ENCODE results near the gene GALNTL6.
"Not testable (repeated sequence)": the region's sequence is repeated elsewhere in the genome, so short reads cannot be mapped to it uniquely, and the experiment has no call there.

GALNTL6 gene

GRCh38 chr4:173017802-173018201 lies 1204.6 kb downstream of the GALNTL6 start:
- no peak overlapping the region for H3K9ac ChIP-seq (ENCODE audit: low read depth, low read length, poor library complexity, severe bottlenecking)
- no peaks in the 10 kb centered on the region for H3F3A ChIP-seq (ENCODE audit: low read depth)
- no peak overlapping the region for H3K4me2 ChIP-seq (ENCODE audit: low read depth, low read length, poor library complexity, severe bottlenecking)
- no peak overlapping the region for H2AFZ ChIP-seq (ENCODE audit: low read length)
- H4K20me1 ChIP-seq (ENCODE audit: insufficient read depth, low read length, poor library complexity, severe bottlenecking): no peaks in the 10 kb centered on the region
- no peaks in the 10 kb centered on the region for H3K9me3 ChIP-seq (ENCODE audit: insufficient read depth, low read depth, low read length)
- no peaks in the 10 kb centered on the region for H3K36me3 ChIP-seq (ENCODE audit: insufficient read depth, low read length)
- H3K4me3 ChIP-seq (ENCODE audit: low read length, poor library complexity, severe bottlenecking): no peak overlapping the region
- H3K4me1 ChIP-seq (ENCODE audit: insufficient read depth, low read length, poor library complexity, severe bottlenecking): peaks cover 11% of the 10 kb centered on the region
- H3K27me3 ChIP-seq (ENCODE audit: insufficient read depth, low read length, poor library complexity, severe bottlenecking): no peaks in the 10 kb centered on the region
- TF ChIP-seq, protein P1, sequence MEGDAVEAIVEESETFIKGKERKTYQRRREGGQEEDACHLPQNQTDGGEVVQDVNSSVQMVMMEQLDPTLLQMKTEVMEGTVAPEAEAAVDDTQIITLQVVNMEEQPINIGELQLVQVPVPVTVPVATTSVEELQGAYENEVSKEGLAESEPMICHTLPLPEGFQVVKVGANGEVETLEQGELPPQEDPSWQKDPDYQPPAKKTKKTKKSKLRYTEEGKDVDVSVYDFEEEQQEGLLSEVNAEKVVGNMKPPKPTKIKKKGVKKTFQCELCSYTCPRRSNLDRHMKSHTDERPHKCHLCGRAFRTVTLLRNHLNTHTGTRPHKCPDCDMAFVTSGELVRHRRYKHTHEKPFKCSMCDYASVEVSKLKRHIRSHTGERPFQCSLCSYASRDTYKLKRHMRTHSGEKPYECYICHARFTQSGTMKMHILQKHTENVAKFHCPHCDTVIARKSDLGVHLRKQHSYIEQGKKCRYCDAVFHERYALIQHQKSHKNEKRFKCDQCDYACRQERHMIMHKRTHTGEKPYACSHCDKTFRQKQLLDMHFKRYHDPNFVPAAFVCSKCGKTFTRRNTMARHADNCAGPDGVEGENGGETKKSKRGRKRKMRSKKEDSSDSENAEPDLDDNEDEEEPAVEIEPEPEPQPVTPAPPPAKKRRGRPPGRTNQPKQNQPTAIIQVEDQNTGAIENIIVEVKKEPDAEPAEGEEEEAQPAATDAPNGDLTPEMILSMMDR (conservative IDR thresholded peaks at IDR 0.05; ENCODE audit: low read length): no peak
- TF ChIP-seq EZH2phosphoT487 (IDR thresholded peaks at IDR 0.05; ENCODE audit: borderline replicate concordance): no peak
- no peaks in the 10 kb centered on the region for H3K79me2 ChIP-seq (ENCODE audit: insufficient read depth, low read length)
- no peaks in the 10 kb centered on the region for H3K9me2 ChIP-seq (replicated peaks; ENCODE audit: low read depth, low read length)

DNA sequence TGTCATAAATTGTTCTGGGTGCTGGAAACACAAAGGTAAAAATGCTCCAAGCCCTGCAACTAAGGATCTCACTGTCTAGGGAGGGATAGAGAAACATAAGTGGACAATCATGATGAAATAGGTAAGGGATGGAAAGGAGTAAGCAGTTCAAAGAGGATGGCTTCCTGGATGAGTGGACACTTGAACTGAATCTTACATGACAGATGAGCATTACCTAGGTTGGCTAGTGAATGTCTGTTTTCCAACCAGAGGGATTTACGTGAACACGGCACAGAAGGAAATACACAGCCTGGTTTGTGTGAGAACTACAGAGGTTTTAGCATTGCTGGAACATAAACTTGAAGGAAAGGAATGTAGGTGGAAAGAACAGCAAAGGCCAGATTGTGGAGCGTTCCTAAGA lies 1205.2 kb downstream of the GALNTL6 start:
- Histone ChIP-seq H3K79me2 (ENCODE audit: insufficient read depth, low read length) (no peaks in the 10 kb centered on the region), H2AFZ (ENCODE audit: low read length) (no peak overlapping the region), H3K36me3 (ENCODE audit: insufficient read depth, low read length) (no peaks in the 10 kb centered on the region), H3K9ac (ENCODE audit: low read depth, low read length, poor library complexity, severe bottlenecking) (no peak overlapping the region), H3F3A (ENCODE audit: low read depth) (no peaks in the 10 kb centered on the region), H3K27me3 (ENCODE audit: insufficient read depth, low read length, poor library complexity, severe bottlenecking) (no peaks in the 10 kb centered on the region), H3K4me3 (ENCODE audit: low read length, poor library complexity, severe bottlenecking) (no peak overlapping the region), H3K9me2 (replicated peaks; ENCODE audit: low read depth, low read length) (no peaks in the 10 kb centered on the region), H3K9me3 (ENCODE audit: insufficient read depth, low read depth, low read length) (no peaks in the 10 kb centered on the region), H3K4me1 (ENCODE audit: insufficient read depth, low read length, poor library complexity, severe bottlenecking) (peaks cover 7% of the 10 kb centered on the region), H4K20me1 (ENCODE audit: insufficient read depth, low read length, poor library complexity, severe bottlenecking) (no peaks in the 10 kb centered on the region), H3K4me2 (ENCODE audit: low read depth, low read length, poor library complexity, severe bottlenecking) (no peak overlapping the region)
- no peak for TF ChIP-seq EZH2phosphoT487 (IDR thresholded peaks at IDR 0.05; ENCODE audit: borderline replicate concordance)
- TF ChIP-seq, protein P1 (conservative IDR thresholded peaks at IDR 0.05; ENCODE audit: low read length): no peak

GRCh38 chr4:173019664-173020063 lies 1206.5 kb downstream of the GALNTL6 start:
- no peaks in the 10 kb centered on the region for H3F3A ChIP-seq (ENCODE audit: low read depth)
- TF ChIP-seq EZH2phosphoT487 (IDR thresholded peaks at IDR 0.05; ENCODE audit: borderline replicate concordance): no peak
- TF ChIP-seq, protein P1 (conservative IDR thresholded peaks at IDR 0.05; ENCODE audit: low read length): no peak

GRCh38 chr4:173021746-173022573 lies 1208.8 kb downstream of the GALNTL6 start:
- H4K20me1 ChIP-seq (ENCODE audit: insufficient read depth, low read length, poor library complexity, severe bottlenecking); H3K36me3 ChIP-seq (ENCODE audit: insufficient read depth, low read length); H2AFZ ChIP-seq (ENCODE audit: low read length); H3K9me3 ChIP-seq (ENCODE audit: insufficient read depth, low read depth, low read length); H3K27me3 ChIP-seq (ENCODE audit: insufficient read depth, low read length, poor library complexity, severe bottlenecking); H3F3A ChIP-seq (ENCODE audit: low read depth); H3K9ac ChIP-seq (ENCODE audit: low read depth, low read length, poor library complexity, severe bottlenecking); H3K4me1 ChIP-seq (ENCODE audit: insufficient read depth, low read length, poor library complexity, severe bottlenecking); H3K9me2 ChIP-seq (replicated peaks; ENCODE audit: low read depth, low read length); H3K4me3 ChIP-seq (ENCODE audit: low read length, poor library complexity, severe bottlenecking); H3K79me2 ChIP-seq (ENCODE audit: insufficient read depth, low read length); H3K4me2 ChIP-seq (ENCODE audit: low read depth, low read length, poor library complexity, severe bottlenecking): not testable (repeated sequence)

More at GRCh38 chr4:173019664-173020063, 1206.5 kb downstream of the GALNTL6 start:
- Histone ChIP-seq H3K9ac (ENCODE audit: low read depth, low read length, poor library complexity, severe bottlenecking) (no peak overlapping the region), H3K27me3 (ENCODE audit: insufficient read depth, low read length, poor library complexity, severe bottlenecking) (no peaks in the 10 kb centered on the region), H3K36me3 (ENCODE audit: insufficient read depth, low read length) (no peaks in the 10 kb centered on the region), H2AFZ (ENCODE audit: low read length) (no peak overlapping the region), H3K4me3 (ENCODE audit: low read length, poor library complexity, severe bottlenecking) (no peak overlapping the region), H3K9me3 (ENCODE audit: insufficient read depth, low read depth, low read length) (no peaks in the 10 kb centered on the region), H3K4me2 (ENCODE audit: low read depth, low read length, poor library complexity, severe bottlenecking) (no peak overlapping the region), H3K4me1 (ENCODE audit: insufficient read depth, low read length, poor library complexity, severe bottlenecking) (no peaks in the 10 kb centered on the region), H3K9me2 (replicated peaks; ENCODE audit: low read depth, low read length) (no peaks in the 10 kb centered on the region), H3K79me2 (ENCODE audit: insufficient read depth, low read length) (no peaks in the 10 kb centered on the region), H4K20me1 (ENCODE audit: insufficient read depth, low read length, poor library complexity, severe bottlenecking) (no peaks in the 10 kb centered on the region)
